ENCODE measurements around the gene STK35.

STK35 gene

GRCh38 chr20:2137552-2138201 is 36.0 kb downstream of the STK35 start:
- DNase-seq: no peak

GRCh38 chr20:2138396-2138795 is 36.8 kb downstream of the STK35 start:
- no peak for DNase-seq

- no peak for DNase-seq
These were observed 37.6 kb downstream of the STK35 start for GRCh38 chr20:2139250-2139649.

GRCh38 chr20:2139736-2140135 is 38.1 kb downstream of the STK35 start:
- no peak for DNase-seq

- DNase-seq: no peak
These were observed 38.9 kb downstream of the STK35 start for GRCh38 chr20:2140561-2140960.

GRCh38 chr20:2141600-2142575 is 40.3 kb downstream of the STK35 start:
- DNase-seq: no peak

GRCh38 chr20:2142649-2143048 is 41.0 kb downstream of the STK35 start:
- DNase-seq: no peak

GRCh38 chr20:2143594-2143993 is 42.0 kb downstream of the STK35 start:
- no peak for DNase-seq

GRCh38 chr20:2144850-2145249 is 43.2 kb downstream of the STK35 start:
- DNase-seq: no peak

- DNase-seq: no peak
These were observed 43.7 kb downstream of the STK35 start for GRCh38 chr20:2145376-2145775.

GRCh38 chr20:2146080-2146867 is 44.6 kb downstream of the STK35 start:
- no peak for DNase-seq

GRCh38 chr20:2149507-2149906 is 47.9 kb downstream of the STK35 start:
- DNase-seq: no peak

GRCh38 chr20:2150660-2151059 is 49.0 kb downstream of the STK35 start:
- no peak for DNase-seq

GRCh38 chr20:2151858-2152281 is 50.2 kb downstream of the STK35 start:
- no peak for DNase-seq

- DNase-seq: no peak
These were observed 50.7 kb downstream of the STK35 start for GRCh38 chr20:2152317-2152716.

GRCh38 chr20:2153326-2153725 is 51.7 kb downstream of the STK35 start:
- DNase-seq: no peak

GRCh38 chr20:2156224-2156623 is 54.6 kb downstream of the STK35 start:
- DNase-seq: no peak

- DNase-seq: no peak
These were observed 55.3 kb downstream of the STK35 start for GRCh38 chr20:2156666-2157624.

- no peak for DNase-seq
These were observed 60.6 kb downstream of the STK35 start for GRCh38 chr20:2162125-2162822.

GRCh38 chr20:2162823-2163166 is 61.2 kb downstream of the STK35 start:
- DNase-seq: no peak

GRCh38 chr20:2163312-2163711 is 61.7 kb downstream of the STK35 start:
- DNase-seq: no peak

- no peak for DNase-seq
These were observed 62.1 kb downstream of the STK35 start for GRCh38 chr20:2163757-2164156.

Measured in NCI-H2227 treated with DMSO at 0.1 percent for 48 hours (cell line).